GM18861 (cell line): ENCODE measurements around the gene KRTAP5-11.
"Not testable (repeated sequence)": the region's sequence is repeated elsewhere in the genome, so short reads cannot be mapped to it uniquely, and the experiment has no call there.

Source experiments
- ATAC-seq: cut with Tn5 transposase; IDR thresholded peaks from one replicate; pipeline ENCODE4 v1.9.1; 2021; ENCODE audit not compliant: unreplicated experiment

The KRTAP5-11 gene

GRCh38 chr11:71581826-71582225, 849 bp downstream of the KRTAP5-11 start:
- ATAC-seq = no peak

DNA sequence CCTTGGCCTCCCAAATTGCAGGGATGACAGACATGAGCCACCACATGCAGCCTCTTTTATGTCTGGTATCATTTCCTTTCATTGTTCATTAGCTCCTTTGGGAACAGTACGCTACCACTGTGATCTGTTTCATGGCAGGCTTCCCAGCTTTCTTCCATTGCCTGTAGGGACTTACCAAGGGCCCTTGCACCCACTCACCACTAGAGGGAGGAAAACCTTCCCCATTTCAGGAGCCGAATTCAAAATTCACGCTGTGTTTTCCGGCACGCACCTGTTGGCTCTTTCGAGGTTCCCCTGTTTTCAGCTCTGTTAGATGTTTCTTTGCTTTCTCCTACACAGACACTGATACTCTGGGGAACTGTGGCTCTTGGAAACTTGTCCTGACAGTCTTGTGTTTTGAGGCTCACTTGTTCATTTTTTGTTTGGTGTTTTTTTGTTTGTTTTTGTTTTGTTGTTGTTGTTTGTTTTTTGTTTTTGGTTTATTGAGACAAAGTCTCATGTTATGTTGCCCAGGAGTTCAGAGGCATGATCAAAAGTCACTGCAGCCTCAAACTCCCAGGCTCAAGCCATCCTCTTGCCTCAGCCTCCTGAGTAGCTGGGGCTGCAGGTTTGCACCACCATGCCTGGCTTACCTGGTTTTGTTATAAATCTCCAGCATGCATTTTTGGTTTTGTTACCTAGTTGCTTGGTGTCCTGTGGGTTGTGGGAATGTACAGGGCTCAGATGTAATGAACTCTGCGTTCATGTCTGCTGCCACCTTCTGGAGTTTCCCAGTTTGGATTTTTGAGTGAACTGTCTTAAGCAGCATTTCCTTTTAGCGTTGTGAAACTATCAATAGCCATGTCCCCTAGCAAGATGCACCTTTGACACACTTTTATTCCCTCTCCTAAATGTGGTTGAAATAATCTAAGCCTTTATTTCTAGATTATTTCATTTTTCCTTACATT, 2.3 kb downstream of the KRTAP5-11 start:
- no peak for ATAC-seq

DNA sequence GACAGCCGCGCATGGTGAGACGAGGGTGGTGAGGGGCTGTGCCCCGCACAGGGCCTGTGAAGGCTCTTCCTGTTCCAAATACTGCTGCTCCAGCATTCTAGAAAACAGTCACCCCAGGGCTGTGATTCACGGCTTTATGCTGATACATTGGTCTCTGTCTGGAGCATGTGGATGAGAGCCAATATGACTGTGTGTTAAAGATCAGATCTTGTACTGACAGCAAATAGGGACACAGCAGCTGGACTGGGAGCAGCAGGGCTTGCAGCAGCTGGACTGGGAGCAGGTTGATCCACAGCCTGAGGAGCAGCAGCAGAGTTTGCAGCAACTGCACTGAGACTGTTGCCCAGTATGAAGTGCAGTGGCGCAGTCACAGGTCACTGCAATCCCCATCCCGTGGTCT, 3.2 kb downstream of the KRTAP5-11 start:
- not testable (repeated sequence) for ATAC-seq

GRCh38 chr11:71577469-71578004, 5.1 kb downstream of the KRTAP5-11 start:
- no peak for ATAC-seq

- ATAC-seq = not testable (repeated sequence)
These were observed 5.8 kb downstream of the KRTAP5-11 start for GRCh38 chr11:71576688-71577465.

- ATAC-seq = no peak
These were observed 6.8 kb downstream of the KRTAP5-11 start for GRCh38 chr11:71575723-71576424.

DNA sequence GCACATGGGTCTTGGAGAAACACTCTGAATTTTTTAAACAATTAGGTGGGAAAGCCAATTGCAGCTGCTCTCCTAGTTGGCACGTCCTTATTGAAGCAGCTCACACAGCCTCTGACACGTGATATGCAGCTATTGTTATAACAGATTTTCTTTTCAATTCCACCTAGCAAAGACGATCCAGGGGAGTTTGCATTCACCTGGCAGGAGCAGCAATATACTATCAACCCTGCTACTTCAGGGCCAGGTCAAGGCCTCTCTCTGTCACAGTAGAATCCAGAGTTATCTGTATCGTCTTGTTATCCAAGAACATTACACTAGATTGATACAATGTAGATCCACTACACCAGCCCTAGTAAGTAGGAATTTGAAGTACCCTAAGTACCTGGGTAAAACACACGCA, 8.3 kb downstream of the KRTAP5-11 start:
- no peak for ATAC-seq

DNA sequence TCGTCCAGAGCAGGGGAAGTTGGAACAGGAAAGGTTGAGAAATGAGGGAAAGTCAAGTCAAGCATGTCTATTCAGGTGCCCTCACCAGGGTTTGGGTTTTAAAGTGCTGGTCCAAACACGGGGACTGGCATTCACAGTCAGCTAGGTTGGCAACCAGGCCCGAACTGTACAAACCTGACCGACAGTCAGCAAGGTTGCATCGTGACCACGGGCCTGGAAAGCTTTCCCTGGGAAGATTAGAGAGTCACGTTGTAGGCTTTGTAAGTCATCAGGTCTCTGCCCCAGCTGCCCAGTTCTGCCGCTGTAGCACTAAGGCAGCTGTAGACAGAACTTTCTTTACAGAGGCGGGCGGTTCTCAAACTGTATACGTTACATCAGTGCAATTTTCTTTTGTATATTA, 9.9 kb downstream of the KRTAP5-11 start:
- no peak for ATAC-seq

GRCh38 chr11:71571101-71571850, 11.4 kb downstream of the KRTAP5-11 start:
- ATAC-seq = not testable (repeated sequence)

DNA sequence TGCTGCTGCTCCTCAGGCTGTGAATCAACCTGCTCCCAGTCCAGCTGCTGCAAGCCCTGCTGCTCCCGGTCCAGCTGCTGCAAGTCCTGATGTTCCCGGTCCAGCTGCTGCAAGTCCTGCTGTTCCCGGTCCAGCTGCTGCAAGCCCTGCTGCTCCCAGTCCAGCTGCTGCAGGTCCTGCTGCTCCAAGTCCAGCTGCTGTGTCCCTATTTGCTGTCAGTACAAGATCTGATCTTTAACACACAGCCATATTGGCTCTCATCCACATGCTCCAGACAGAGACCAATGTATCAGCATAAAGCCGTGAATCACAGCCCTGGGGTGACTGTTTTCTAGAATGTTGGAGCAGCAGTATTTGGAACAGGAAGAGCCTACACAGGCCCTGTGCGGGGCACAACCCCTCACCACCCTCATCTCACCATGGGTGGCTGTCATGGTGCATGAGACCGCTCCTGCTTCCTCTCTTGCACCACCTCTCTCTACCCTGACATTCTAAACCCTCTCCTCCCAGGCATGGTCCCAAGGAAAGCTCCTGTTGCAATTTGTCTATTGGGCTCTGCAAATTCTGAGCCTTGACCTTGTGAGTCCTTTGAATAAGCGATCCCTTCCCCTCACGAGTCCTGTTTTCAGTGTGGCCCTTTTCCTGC, 13.8 kb downstream of the KRTAP5-11 start:
- no peak for ATAC-seq

DNA sequence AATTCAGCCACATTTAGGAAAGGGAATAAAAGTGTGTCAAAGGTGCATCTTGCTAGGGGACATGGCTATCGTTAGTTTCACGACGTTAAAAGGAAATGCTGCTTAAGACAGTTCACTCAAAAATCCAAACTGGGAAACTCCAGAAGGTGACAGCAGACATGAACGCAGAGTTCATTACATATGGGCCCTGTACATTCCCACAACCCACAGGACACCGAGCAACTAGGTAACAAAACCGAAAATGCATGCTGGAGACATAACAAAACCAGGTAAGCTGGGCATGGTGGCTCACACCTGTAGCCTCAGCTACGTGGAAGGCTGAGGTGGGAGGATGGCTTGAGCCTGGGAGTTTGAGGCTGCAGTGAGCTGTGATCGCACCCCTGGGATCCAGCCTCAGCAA, 15.0 kb downstream of the KRTAP5-11 start:
- ATAC-seq = not testable (repeated sequence)

DNA sequence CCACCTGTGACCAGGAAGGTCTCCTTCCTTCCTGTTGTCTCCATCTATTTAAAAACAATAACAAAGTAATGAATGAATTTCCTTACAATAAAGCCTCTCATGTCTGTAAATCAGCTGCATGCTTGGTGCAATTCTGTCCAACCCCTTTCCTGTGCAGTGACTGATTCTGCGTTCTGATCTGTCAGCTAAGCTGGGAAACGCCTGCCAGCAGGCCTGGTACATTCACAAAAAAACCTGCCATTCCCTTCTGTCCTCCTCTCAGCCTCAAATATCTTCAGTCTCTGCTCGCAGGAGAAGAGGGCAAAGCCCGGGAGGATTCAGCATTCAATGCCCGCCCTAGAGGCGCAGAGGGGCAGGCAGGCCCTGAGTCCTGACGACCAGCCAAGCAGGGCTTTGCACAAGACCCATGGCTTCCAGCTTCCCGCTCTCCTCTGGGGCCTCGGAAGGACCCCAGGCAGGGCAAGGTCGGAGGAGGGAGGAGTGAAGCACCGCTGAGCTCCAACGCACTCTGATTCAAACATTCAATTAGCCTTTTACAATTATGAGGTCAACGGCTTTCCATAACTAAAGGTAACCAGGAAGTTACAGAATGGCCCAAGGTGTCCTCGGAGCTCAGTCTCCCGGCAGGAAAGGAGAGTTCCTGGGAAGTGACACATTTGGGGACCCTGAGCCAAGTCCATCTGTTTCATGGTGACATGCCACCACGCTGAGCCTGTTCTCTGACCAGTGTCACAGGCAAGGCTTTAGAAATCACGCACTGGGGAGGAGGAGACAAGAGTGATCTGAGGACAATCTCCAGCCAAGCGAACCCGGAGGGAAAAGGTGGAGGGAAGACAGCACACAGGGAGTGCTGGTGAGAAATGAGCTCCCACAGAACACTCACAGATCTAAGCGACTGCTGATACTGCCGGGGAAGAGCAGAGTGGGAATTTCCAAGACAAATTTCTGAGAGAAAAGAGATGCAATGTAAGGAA, 15.8 kb downstream of the KRTAP5-11 start:
- ATAC-seq = not testable (repeated sequence)

- no peak for ATAC-seq
These were observed 16.5 kb downstream of the KRTAP5-11 start for GRCh38 chr11:71566081-71566620.

- no peak for ATAC-seq
These were observed 17.4 kb downstream of the KRTAP5-11 start, which contains the start of gene KRTAP5-10 for GRCh38 chr11:71565263-71565662. KRTAP5-10 (plus strand) TSS chr11:71565563; CDS start chr11:71565588, 25 bp downstream.

- ATAC-seq = no peak
These were observed 18.2 kb downstream of the KRTAP5-11 start for GRCh38 chr11:71564430-71564829.

GRCh38 chr11:71563406-71563805, 19.3 kb downstream of the KRTAP5-11 start:
- ATAC-seq = no peak

DNA sequence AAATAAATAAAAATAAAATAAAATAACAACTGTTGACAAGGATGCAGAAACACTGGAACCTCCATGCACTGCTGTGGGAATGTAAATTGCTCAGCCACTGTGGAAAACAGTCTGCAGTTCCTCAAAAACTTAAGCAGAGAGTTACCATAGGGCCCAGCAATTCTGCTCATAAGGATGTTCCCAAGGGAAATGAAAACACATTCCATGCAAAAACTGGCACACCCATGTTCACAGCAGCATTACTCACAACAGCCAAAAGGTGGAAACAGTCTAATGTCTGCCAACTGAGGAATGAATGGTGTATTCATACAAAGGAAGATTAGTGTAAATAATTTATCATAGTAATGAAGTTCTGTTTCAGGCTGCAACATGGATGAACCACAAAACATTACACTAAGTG, 20.6 kb downstream of the KRTAP5-11 start:
- ATAC-seq = no peak

DNA sequence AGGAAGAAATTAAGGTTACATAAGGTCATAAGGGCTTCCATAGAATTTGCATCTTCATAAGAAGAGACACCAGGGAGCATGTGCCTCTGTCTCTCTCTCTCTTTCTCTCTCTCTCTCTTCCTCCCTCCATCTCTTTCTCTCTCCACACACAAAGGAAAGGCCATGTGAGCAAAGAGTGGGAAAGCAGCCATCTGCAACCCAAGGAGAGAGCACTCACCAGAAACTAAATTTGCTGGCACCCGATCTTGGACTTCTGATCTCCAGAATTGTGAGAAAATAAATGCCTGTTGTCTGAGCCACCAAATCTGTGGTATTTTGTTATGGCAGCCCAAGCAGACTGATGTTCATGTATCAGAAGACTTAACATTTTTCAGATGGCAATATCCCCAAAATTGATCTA, 23.7 kb downstream of the KRTAP5-11 start:
- no peak for ATAC-seq
